Karpas-422 (cell line): ENCODE results near the gene SPPL3. TPM values are rescaled to one million over a fixed set of nuclear protein-coding genes. Genes with fewer than 3 reads are reported as not detected.
"Not testable (repeated sequence)": the region's sequence is repeated elsewhere in the genome, so short reads cannot be mapped to it uniquely, and the experiment has no call there.

ENCODE experiments used
- DNase-seq: peaks from one replicate; pipeline ENCODE4 v3.0.0-alpha.2; 2015
- H2AFZ ChIP-seq: fragments of 200-600 bp; sonication (generic); 2 replicates; pipeline ENCODE4 v1.6.1; 2014; ENCODE audit warnings: antibody characterized with exemption, low read length, mixed read lengths
- H3K27ac ChIP-seq: fragments of 200-600 bp; sonication (generic); 2 replicates; pipeline ENCODE4 v1.5.1; 2014; ENCODE audit warnings: mild to moderate bottlenecking, low read length, moderate library complexity
- H3K27me3 ChIP-seq: fragments of 200-600 bp; sonication (generic); 2 replicates; pipeline ENCODE4 v1.6.1; 2014; ENCODE audit warnings: low read length, mixed read lengths
- H3K36me3 ChIP-seq: fragments of 200-600 bp; sonication (generic); 2 replicates; pipeline ENCODE4 v1.6.1; 2014; ENCODE audit warnings: low read length, mixed read lengths; ENCODE audit not compliant: insufficient read depth
- H3K4me1 ChIP-seq: fragments of 200-600 bp; sonication (generic); 2 replicates; pipeline ENCODE4 v1.6.1; 2014; ENCODE audit warnings: mild to moderate bottlenecking, low read length, mixed read lengths
- H3K4me2 ChIP-seq: fragments of 200-600 bp; sonication (generic); 2 replicates; pipeline ENCODE4 v1.6.1; 2014; ENCODE audit warnings: low read length, low read depth, mild to moderate bottlenecking; ENCODE audit not compliant: poor library complexity, severe bottlenecking
- H3K4me3 ChIP-seq: fragments of 200-600 bp; sonication (generic); 2 replicates; pipeline ENCODE4 v1.5.1; 2014; ENCODE audit warnings: mild to moderate bottlenecking, antibody characterized with exemption, low read length, mixed read lengths
- H3K79me2 ChIP-seq: fragments of 200-600 bp; sonication (generic); 2 replicates; pipeline ENCODE4 v1.6.1; 2014; ENCODE audit warnings: mild to moderate bottlenecking, low read length, mixed read lengths
- H3K9ac ChIP-seq: fragments of 200-600 bp; sonication (generic); 2 replicates; pipeline ENCODE4 v1.6.0; 2014; ENCODE audit warnings: low read length
- H3K9me2 ChIP-seq: fragments of 200-600 bp; sonication (generic), shearing (Covaris generic); replicated peaks from 2 replicates; pipeline ENCODE4 v1.6.0; 2014; ENCODE audit warnings: mild to moderate bottlenecking, low read length, moderate library complexity; ENCODE audit not compliant: insufficient read depth
- H3K9me3 ChIP-seq: fragments of 300-700, 200-600 bp; sonication (generic); 2 replicates; pipeline ENCODE4 v1.6.1; 2014; ENCODE audit warnings: low read length, mixed read lengths
- H4K20me1 ChIP-seq: fragments of 200-600 bp; sonication (generic); 2 replicates; pipeline ENCODE4 v1.6.1; 2014; ENCODE audit warnings: mild to moderate bottlenecking, antibody characterized with exemption, low read length, low read depth; ENCODE audit not compliant: insufficient read depth
- total RNA-seq: library from RNA; depleted of rRNA; stranded (reverse); fragments of >200 nt; shearing (Covaris generic); gene quantifications from 2 replicates; pipeline ENCODE4 v1.2.3, GENCODE V29; 2014; ENCODE audit warnings: low replicate concordance; rRNA removed

Gene SPPL3, protein sequence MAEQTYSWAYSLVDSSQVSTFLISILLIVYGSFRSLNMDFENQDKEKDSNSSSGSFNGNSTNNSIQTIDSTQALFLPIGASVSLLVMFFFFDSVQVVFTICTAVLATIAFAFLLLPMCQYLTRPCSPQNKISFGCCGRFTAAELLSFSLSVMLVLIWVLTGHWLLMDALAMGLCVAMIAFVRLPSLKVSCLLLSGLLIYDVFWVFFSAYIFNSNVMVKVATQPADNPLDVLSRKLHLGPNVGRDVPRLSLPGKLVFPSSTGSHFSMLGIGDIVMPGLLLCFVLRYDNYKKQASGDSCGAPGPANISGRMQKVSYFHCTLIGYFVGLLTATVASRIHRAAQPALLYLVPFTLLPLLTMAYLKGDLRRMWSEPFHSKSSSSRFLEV
- 5.4 and 11.9 TPM in 2 replicates for total RNA-seq

DNA sequence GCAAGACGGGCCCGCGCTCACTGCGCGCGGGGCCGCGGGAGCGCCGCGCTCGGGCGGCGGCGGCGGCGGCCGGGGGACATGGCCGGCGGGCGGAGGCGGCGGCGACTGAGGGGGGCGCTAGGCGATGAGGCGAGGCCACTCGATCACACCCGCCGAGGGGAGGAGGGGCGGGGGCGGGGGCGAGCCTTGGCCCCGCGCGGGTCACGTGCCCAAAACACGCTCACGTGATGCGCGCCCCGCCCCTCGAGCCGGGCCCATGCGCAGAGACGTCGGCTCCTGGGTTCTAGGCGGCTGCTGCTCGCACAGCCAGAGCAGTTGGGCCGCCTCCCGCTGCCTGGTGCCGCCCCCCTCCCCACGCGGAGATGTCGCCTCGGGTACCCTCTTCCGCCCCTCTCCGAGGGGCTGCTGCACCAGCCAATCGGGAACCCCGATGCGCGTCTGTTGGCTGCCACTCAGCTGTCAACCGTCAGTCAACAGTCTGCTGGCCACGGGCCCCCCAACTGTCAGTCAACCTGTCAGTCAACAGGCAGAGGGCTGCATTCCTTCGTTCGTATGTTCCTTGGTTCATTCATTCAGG, at the start of gene SPPL3:
TSS of gene SPPL3 (minus strand) at position 162 of the 577 bp plus-strand sequence. CDS start 491 bp downstream, outside the sequence.
- Histone ChIP-seq H3K4me1 (peaks cover 25% of the 10 kb centered on the region), H3K36me3 (peaks cover 6% of the 10 kb centered on the region; the same call in 1 of the 2 replicates), H3K4me3 (peak within 1 kb of the TSS; percentile 93), H3K9me2 (no peaks in the 10 kb centered on the region), H3K9me3 (no peaks in the 10 kb centered on the region), H3K9ac (peak within 1 kb of the TSS; percentile 96), H3K27me3 (no peaks in the 10 kb centered on the region), H3K4me2 (peak within 1 kb of the TSS; percentile 85), H3K79me2 (peaks cover 46% of the 10 kb centered on the region), H3K27ac (peak within 1 kb of the TSS; percentile 65), H2AFZ (peak within 1 kb of the TSS; percentile 51), H4K20me1 (no peaks in the 10 kb centered on the region; the same call in 1 of the 2 replicates)
- peak; percentile 97 for DNase-seq

- no peaks in the 10 kb centered on the region for H3K27me3 ChIP-seq
- H3K4me2 ChIP-seq: no peak overlapping the region
Observed at GRCh38 chr12:120950807-120951206, 46.6 kb upstream of the SPPL3 start.

DNA sequence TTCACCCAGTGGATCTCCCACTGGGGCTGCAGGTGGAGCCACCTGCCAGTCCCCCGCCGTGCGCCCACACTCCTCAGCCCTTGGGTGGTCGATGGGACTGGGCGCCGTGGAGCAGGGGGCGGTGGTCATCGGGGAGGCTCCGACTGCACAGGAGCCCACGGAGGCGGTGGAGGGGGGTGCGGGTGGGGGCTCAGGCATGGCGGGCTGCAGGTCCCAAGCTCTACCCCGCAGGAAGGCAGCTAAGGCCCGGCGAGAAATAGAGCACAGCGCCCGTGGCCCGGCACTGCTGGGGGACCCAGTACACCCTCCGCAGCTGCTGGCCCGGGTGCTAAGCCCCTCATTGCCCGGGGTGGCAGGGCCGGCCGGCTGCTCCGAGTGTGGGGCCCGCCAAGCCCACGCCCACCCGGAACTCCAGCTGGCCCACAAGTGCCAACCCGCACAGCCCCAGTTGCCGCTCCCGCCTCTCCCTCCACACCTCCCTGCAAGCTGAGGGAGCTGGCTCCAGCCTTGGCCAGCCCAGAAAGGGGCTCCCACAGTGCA, 46.2 kb upstream of the SPPL3 start:
- H3K4me3 ChIP-seq, H3K27ac ChIP-seq, H3K4me1 ChIP-seq, H3K36me3 ChIP-seq, H3K27me3 ChIP-seq, H3K9me2 ChIP-seq, H3K4me2 ChIP-seq, H3K79me2 ChIP-seq, H2AFZ ChIP-seq, H3K9me3 ChIP-seq, H4K20me1 ChIP-seq, H3K9ac ChIP-seq, DNase-seq: not testable (repeated sequence)

More at GRCh38 chr12:120950807-120951206, 46.6 kb upstream of the SPPL3 start:
- no peak overlapping the region for H3K9ac ChIP-seq
- H3K36me3 ChIP-seq: no peaks in the 10 kb centered on the region
- no peak overlapping the region for H3K27ac ChIP-seq
- H3K4me3 ChIP-seq: no peak overlapping the region
- no peak overlapping the region for H2AFZ ChIP-seq
- no peaks in the 10 kb centered on the region for H4K20me1 ChIP-seq
- DNase-seq: no peak
- H3K79me2 ChIP-seq: no peaks in the 10 kb centered on the region
- no peaks in the 10 kb centered on the region for H3K9me2 ChIP-seq
- no peaks in the 10 kb centered on the region for H3K9me3 ChIP-seq
- H3K4me1 ChIP-seq: no peaks in the 10 kb centered on the region

DNA sequence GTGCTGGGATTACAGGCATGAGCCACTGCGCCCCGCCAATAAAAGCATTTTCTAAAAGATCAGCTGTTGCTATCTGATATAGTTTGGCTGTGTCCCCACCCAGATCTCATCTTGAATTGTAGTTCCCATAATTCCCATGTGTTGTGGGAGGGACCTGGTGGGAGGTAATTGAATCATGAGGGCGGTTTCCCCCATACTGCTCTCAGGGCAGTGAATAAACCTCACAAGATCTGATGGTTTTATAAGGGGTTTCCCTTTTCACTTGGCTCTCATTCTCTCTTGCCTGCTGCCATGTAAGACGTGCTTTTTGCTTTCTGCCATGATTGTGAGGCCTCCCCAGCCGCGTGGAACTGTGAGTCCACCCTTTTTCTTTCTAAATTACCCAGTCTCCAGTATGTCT, 41.4 kb upstream of the SPPL3 start:
- not testable (repeated sequence) for H3K4me1 ChIP-seq, H3K27ac ChIP-seq, H2AFZ ChIP-seq, H4K20me1 ChIP-seq, H3K9me2 ChIP-seq, DNase-seq, H3K9ac ChIP-seq, H3K27me3 ChIP-seq, H3K4me2 ChIP-seq, H3K36me3 ChIP-seq, H3K79me2 ChIP-seq, H3K9me3 ChIP-seq, H3K4me3 ChIP-seq

- Histone ChIP-seq H3K9ac (no peak overlapping the region), H2AFZ (no peak overlapping the region), H3K9me2 (no peaks in the 10 kb centered on the region), H3K4me3 (no peak overlapping the region), H3K36me3 (no peaks in the 10 kb centered on the region), H3K27me3 (no peaks in the 10 kb centered on the region), H3K79me2 (no peaks in the 10 kb centered on the region), H3K9me3 (no peaks in the 10 kb centered on the region), H3K4me1 (no peaks in the 10 kb centered on the region), H3K27ac (no peak overlapping the region), H4K20me1 (no peaks in the 10 kb centered on the region), H3K4me2 (no peak overlapping the region)
- peak; percentile 78 for DNase-seq
Observed at GRCh38 chr12:120944645-120945217, 40.6 kb upstream of the SPPL3 start.

DNA sequence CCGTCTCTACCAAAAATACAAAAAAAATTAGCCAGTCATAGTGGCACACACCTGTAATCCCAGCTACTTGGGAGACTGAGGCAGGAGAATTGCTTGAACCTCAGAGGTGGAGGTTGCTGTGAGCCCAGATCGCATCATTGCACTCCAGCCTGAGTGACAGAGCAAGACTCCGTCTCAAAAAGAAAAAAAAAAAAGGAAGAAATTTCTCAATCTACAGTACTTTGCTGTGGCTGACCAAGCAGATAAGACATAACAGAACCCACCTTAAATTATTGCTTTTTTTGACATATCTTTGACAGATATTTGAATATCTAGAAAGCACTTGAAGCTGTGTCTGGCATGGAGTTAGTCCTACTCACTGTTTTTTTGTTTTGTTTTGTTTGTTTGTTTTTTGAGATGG, 39.3 kb upstream of the SPPL3 start:
- Histone ChIP-seq H4K20me1 (no peaks in the 10 kb centered on the region), H3K4me2 (no peak overlapping the region), H3K27ac (no peak overlapping the region), H3K36me3 (no peaks in the 10 kb centered on the region), H3K4me1 (no peaks in the 10 kb centered on the region), H3K79me2 (no peaks in the 10 kb centered on the region), H3K27me3 (no peaks in the 10 kb centered on the region), H3K4me3 (no peak overlapping the region), H3K9me2 (no peaks in the 10 kb centered on the region), H3K9me3 (no peaks in the 10 kb centered on the region), H3K9ac (no peak overlapping the region), H2AFZ (no peak overlapping the region)
- no peak for DNase-seq

DNA sequence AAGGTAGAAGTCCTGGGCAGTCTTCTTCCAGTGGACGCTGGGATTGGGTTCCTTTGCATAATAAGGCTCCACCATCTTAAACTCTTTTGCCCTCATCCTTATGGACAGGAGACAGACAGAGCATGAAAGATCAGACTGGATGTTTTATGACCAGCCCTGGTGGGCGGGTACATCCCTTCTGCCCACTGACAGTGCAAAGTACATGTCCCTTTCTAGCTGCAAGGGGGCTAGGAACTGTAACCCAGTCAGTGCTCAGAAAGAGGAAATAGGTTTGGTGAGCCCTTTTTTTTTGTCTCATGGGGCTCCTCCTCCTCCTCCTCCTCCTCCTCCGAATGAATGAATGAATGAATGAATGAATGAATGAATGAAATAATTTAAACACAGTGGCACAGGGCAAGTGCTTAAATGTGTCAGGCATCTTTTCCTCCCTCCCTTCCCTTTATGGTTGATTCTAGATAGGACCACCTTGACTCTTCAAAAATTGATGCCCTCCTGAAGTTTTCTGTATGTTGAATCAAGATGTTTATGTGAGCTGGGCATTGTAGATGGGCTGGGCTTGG, 37.8 kb upstream of the SPPL3 start:
- Histone ChIP-seq H3K36me3 (no peaks in the 10 kb centered on the region), H3K4me1 (no peaks in the 10 kb centered on the region), H3K79me2 (no peaks in the 10 kb centered on the region), H3K27me3 (no peaks in the 10 kb centered on the region), H2AFZ (no peak overlapping the region), H3K9me3 (no peaks in the 10 kb centered on the region), H3K4me2 (no peak overlapping the region), H4K20me1 (no peaks in the 10 kb centered on the region), H3K9ac (no peak overlapping the region), H3K27ac (no peak overlapping the region), H3K4me3 (no peak overlapping the region), H3K9me2 (no peaks in the 10 kb centered on the region)
- no peak for DNase-seq

DNA sequence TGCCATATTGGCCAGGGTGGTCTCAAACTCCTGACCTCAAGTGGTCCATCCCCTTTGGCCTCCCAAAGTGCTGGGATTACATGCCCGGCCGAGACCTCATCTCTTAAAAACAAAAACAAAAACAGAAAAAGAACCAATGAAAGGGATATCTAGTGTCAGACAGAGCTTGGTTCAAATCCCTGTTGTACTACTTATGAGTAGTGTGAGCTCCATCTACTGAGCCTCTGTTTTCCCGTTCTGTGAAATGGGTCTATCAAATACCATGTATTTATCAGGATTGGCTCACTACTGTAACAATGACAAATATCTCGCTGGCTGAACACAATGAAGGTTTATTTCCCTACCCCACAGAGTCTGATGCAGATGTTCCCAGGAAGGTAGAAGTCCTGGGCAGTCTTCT, 37.3 kb upstream of the SPPL3 start:
- Histone ChIP-seq H3K9me2 (no peaks in the 10 kb centered on the region), H3K27me3 (no peaks in the 10 kb centered on the region), H3K4me1 (no peaks in the 10 kb centered on the region), H3K36me3 (no peaks in the 10 kb centered on the region), H3K9me3 (no peaks in the 10 kb centered on the region), H4K20me1 (no peaks in the 10 kb centered on the region), H3K4me2 (no peak overlapping the region), H2AFZ (no peak overlapping the region), H3K9ac (no peak overlapping the region), H3K79me2 (no peaks in the 10 kb centered on the region), H3K27ac (no peak overlapping the region), H3K4me3 (no peak overlapping the region)
- no peak for DNase-seq
